ENCODE measurements around the gene MAML3.
A peak's percentile ranks its signal among the peaks of the same experiment; 100 is the strongest.

MAML3 gene

GRCh38 chr4:139694522-139695107, 459.4 kb downstream of the MAML3 start:
- TF ChIP-seq CTCF (conservative IDR thresholded peaks at IDR 0.05), result no peak
- H3K27ac ChIP-seq, result peak overlapping the region; percentile 89

- no peak for TF ChIP-seq CTCF (conservative IDR thresholded peaks at IDR 0.05)
Observed at GRCh38 chr4:139692309-139693012, 461.5 kb downstream of the MAML3 start.

DNA sequence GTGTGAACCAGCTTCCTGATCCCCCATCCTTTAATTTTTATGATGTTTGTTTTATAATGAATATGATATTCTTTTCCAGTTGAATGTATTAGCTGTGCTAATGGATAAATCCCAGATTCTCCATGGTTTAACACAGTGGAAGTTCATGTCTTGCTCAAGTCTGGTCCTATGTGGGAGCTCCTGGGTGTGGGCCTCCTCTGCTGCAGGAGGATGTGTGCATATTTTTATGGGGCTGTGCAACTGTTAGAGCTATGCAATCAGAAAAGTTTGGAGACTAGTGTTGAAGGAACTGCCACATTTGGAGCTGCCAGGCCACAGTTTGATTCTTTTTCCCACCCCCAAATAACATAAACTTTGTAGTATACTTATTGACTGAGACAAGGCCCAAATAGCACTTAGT, 463.6 kb downstream of the MAML3 start:
- TF ChIP-seq CTCF (conservative IDR thresholded peaks at IDR 0.05), result no peak
- no peak overlapping the region for H3K27ac ChIP-seq

More at GRCh38 chr4:139692309-139693012, 461.5 kb downstream of the MAML3 start:
- H3K27ac ChIP-seq, result no peak overlapping the region

- no peak overlapping the region for H3K27ac ChIP-seq
- TF ChIP-seq CTCF (conservative IDR thresholded peaks at IDR 0.05), result no peak
Observed at GRCh38 chr4:139689093-139689722, 464.8 kb downstream of the MAML3 start.

GRCh38 chr4:139686988-139687387, 467.0 kb downstream of the MAML3 start:
- no peak overlapping the region for H3K27ac ChIP-seq
- no peak for TF ChIP-seq CTCF (conservative IDR thresholded peaks at IDR 0.05)

DNA sequence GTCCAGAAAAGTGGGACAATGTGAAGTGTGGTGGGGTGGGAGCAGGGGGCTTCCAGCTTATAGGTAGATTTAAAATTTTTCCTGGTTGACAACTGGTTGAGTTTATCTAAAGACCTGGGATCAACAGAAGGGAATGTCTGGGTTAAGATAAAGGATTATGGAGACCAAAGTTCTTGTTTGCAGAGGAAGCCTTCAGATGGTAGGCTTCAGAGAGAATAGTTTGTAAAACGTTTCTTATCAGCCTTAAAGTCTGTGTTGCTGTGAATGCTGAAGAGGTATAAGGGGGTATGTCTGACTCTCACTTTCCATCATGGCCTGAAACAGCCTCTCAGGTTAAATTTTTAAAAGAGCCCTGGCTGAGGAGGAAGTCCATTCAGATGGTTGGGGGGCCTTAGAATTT, 467.9 kb downstream of the MAML3 start:
- TF ChIP-seq CTCF (conservative IDR thresholded peaks at IDR 0.05), result no peak
- H3K27ac ChIP-seq, result no peak overlapping the region

DNA sequence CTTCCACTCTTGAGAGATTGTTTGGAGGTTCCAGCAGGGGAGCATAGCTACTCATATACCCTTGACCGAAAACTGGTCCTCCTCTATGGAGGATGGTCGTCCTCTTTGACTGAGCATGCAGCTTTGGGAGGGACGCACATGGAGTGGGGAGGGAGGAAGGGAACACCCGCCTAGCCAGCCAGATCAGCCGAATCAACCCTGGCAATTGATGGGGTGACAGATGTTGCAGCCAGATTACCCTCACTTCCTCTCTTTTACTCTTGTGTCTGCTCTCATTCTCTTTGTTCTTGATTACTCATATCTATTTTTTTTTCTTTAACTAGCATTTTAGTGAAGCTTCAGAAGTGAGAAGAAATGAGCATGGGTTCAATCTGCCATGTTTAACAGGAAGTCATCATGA, 468.8 kb downstream of the MAML3 start:
- TF ChIP-seq CTCF (conservative IDR thresholded peaks at IDR 0.05), result no peak
- H3K27ac ChIP-seq, result no peak overlapping the region

All from VCaP (cell line).